Glutamatergic neuron (in vitro differentiated cells): ENCODE measurements around the gene SUSD2. TPM values are rescaled to one million over a fixed set of nuclear protein-coding genes. Genes with fewer than 3 reads are reported as not detected.

Source experiments
- DNase-seq: peaks from one replicate; pipeline ENCODE4 v3.0.0; 2022
- H3K27ac Mint-ChIP-seq: one replicate; pipeline ENCODE4 v1.8.0; 2020; ENCODE audit warnings: mild to moderate bottlenecking, mixed read lengths, inconsistent platforms; ENCODE audit not compliant: unreplicated experiment
- H3K27me3 Mint-ChIP-seq: one replicate; pipeline ENCODE4 v1.8.0; 2020; ENCODE audit warnings: mild to moderate bottlenecking, moderate library complexity, mixed read lengths, inconsistent platforms; ENCODE audit not compliant: unreplicated experiment
- H3K36me3 Mint-ChIP-seq: one replicate; pipeline ENCODE4 v1.8.0; 2020; ENCODE audit warnings: mild to moderate bottlenecking, mixed read lengths, inconsistent platforms; ENCODE audit not compliant: unreplicated experiment
- H3K4me1 Mint-ChIP-seq: one replicate; pipeline ENCODE4 v1.8.0; 2020; ENCODE audit warnings: mild to moderate bottlenecking, low read depth, mixed read lengths, inconsistent platforms; ENCODE audit not compliant: unreplicated experiment
- H3K4me3 Mint-ChIP-seq: one replicate; pipeline ENCODE4 v1.8.0; 2020; ENCODE audit warnings: mild to moderate bottlenecking, mixed read lengths, inconsistent platforms; ENCODE audit not compliant: unreplicated experiment
- H3K9me3 Mint-ChIP-seq: one replicate; pipeline ENCODE4 v1.8.0; 2020; ENCODE audit warnings: mild to moderate bottlenecking, moderate library complexity, mixed read lengths, inconsistent platforms; ENCODE audit not compliant: unreplicated experiment
- CTCF ChIP-seq: fragments of 200-600 bp; sonication (generic); IDR thresholded peaks from one replicate; pipeline ENCODE4 v1.5.0; 2021; ENCODE audit not compliant: partially characterized antibody, unreplicated experiment
- total RNA-seq: library from RNA; stranded (reverse); fragmentation: NEBNext Ultra II Directional; extraction: Animal tissue kit (Norgen Biotek cat#: 25700); gene quantifications from one replicate; pipeline ENCODE4 v1.2.1, GENCODE V29; 2021; ENCODE audit not compliant: unreplicated experiment

Gene SUSD2
- total RNA-seq, 1 donor from 2014 or later: 123 TPM

DNA sequence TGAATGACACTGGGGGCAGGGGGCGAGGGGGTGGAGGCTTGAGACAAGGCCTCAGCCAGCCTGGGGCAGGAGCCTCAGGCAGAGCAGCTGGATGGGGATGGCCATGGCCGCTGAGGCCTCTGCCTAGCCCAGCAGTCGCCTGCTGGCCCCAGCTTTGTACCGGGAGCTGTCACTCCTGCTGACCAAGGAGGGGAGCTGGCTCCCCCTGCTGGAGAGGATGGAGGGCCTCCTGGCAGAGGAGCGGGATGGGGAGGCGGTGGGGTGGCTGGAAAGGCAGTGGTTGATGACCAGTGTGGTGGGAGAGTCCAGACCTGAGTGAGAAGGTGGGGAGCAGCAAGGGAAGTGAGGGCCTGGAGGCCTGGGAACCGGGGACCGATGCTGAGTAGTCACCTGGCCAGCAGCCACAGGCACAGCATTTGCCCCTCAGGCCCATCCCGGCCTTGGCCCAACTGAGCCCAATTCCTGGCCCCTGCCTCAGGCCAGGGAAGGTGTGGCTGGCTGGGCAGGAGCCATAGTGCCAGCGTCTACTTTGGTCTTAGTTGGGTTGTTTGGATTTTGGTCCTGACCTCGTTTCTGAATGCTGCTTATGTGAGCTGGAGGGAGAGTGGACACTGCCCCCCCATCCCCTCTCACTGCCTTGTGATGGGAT lies 6.0 kb upstream of the SUSD2 start:
- peak; percentile 90 for DNase-seq
- peak; percentile 82 for TF ChIP-seq CTCF
- Mint-ChIP-seq H3K9me3 (peaks cover 2% of the 10 kb centered on the region), H3K27ac (no peak overlapping the region), H3K27me3 (peaks cover 5% of the 10 kb centered on the region), H3K4me3 (no peak overlapping the region), H3K4me1 (peaks cover 10% of the 10 kb centered on the region), H3K36me3 (no peaks in the 10 kb centered on the region)

DNA sequence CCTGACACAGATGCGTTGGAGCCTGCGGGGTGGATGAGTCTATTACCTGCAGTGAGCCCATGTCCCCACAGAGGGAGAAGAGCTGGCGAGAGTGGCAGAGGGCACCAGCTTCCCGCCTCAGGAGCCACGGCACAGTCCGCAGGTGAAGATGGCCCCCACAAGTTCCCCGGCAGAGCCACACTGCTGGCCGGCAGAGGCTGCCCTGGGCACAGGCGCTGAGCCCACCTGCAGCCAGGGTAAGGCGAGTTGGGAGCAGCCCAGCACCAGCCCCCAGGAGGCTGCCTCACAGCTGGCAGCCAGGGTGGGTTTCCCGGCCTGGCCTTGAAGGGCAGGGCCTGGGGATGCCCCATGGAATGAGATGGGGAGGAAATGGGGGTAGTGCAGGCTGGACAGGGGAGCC lies 5.2 kb upstream of the SUSD2 start:
- H3K27me3 Mint-ChIP-seq: peaks cover 5% of the 10 kb centered on the region
- no peak for DNase-seq
- no peaks in the 10 kb centered on the region for H3K36me3 Mint-ChIP-seq
- TF ChIP-seq CTCF: no peak
- H3K4me3 Mint-ChIP-seq: no peak overlapping the region
- peaks cover 13% of the 10 kb centered on the region for H3K4me1 Mint-ChIP-seq
- no peak overlapping the region for H3K27ac Mint-ChIP-seq
- peaks cover 2% of the 10 kb centered on the region for H3K9me3 Mint-ChIP-seq

DNA sequence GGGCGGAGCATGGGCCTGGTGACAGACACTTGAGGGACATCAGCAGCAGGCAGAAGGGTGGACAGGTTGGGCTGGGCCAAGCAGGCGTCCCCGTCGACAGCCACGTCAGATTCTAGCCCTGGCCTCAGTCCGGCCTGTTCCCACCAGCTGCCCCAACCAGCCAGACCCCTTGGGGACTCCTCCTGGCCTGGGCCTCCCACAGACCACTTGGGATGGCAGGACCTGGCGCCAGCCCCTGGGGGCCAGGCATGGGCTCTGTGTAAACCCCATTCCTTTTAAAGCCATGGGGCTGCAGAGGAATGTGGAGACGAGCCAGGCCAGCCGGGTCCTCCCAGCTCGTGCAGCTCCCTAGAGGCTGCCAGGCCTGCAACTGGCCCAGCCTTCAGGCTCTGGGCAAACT lies 4.7 kb upstream of the SUSD2 start:
- TF ChIP-seq CTCF: no peak
- peaks cover 6% of the 10 kb centered on the region for H3K9me3 Mint-ChIP-seq
- H3K4me3 Mint-ChIP-seq: no peak overlapping the region
- peaks cover 8% of the 10 kb centered on the region for H3K27me3 Mint-ChIP-seq
- H3K4me1 Mint-ChIP-seq: peaks cover 15% of the 10 kb centered on the region
- no peak for DNase-seq
- H3K36me3 Mint-ChIP-seq: no peaks in the 10 kb centered on the region
- no peak overlapping the region for H3K27ac Mint-ChIP-seq

- Mint-ChIP-seq H3K4me1 (peaks cover 15% of the 10 kb centered on the region), H3K27ac (no peak overlapping the region), H3K4me3 (no peak overlapping the region), H3K27me3 (peaks cover 13% of the 10 kb centered on the region), H3K36me3 (no peaks in the 10 kb centered on the region), H3K9me3 (peaks cover 7% of the 10 kb centered on the region)
- DNase-seq: no peak
- no peak for TF ChIP-seq CTCF
Observed at GRCh38 chr22:24177045-24177444, 4.2 kb upstream of the SUSD2 start.

DNA sequence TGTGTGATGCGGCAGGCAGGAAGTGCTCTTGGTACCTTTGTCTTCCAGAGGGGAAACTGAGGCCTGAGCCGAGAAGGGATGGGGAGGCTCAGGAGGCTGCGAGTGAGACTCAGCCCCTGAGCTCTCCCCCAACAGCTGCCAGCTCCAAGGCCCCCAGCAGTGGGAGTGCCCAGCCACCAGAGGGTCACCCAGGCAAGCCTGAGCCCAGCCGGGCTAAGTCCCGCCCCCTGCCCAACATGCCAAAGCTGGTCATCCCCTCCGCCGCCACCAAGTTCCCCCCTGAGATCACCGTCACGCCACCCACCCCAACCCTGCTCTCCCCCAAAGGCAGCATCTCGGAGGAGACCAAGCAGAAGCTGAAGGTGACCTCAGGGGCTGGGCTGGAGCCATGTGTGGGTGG lies 3.8 kb upstream of the SUSD2 start:
- peaks cover 9% of the 10 kb centered on the region for H3K9me3 Mint-ChIP-seq
- no peak for TF ChIP-seq CTCF
- no peak overlapping the region for H3K27ac Mint-ChIP-seq
- H3K36me3 Mint-ChIP-seq: no peaks in the 10 kb centered on the region
- no peak for DNase-seq
- H3K27me3 Mint-ChIP-seq: peaks cover 16% of the 10 kb centered on the region
- peaks cover 17% of the 10 kb centered on the region for H3K4me1 Mint-ChIP-seq
- H3K4me3 Mint-ChIP-seq: no peak overlapping the region
